ENCODE measurements around the gene ACAP1. TPM values are rescaled to one million over a fixed set of nuclear protein-coding genes. Genes with fewer than 3 reads are reported as not detected.
A peak's percentile ranks its signal among the peaks of the same experiment; 100 is the strongest.
"Not testable (repeated sequence)": the region's sequence is repeated elsewhere in the genome, so short reads cannot be mapped to it uniquely, and the experiment has no call there.

The ACAP1 gene
- total RNA-seq, 1 donor from 2014 or later, result not detected

DNA sequence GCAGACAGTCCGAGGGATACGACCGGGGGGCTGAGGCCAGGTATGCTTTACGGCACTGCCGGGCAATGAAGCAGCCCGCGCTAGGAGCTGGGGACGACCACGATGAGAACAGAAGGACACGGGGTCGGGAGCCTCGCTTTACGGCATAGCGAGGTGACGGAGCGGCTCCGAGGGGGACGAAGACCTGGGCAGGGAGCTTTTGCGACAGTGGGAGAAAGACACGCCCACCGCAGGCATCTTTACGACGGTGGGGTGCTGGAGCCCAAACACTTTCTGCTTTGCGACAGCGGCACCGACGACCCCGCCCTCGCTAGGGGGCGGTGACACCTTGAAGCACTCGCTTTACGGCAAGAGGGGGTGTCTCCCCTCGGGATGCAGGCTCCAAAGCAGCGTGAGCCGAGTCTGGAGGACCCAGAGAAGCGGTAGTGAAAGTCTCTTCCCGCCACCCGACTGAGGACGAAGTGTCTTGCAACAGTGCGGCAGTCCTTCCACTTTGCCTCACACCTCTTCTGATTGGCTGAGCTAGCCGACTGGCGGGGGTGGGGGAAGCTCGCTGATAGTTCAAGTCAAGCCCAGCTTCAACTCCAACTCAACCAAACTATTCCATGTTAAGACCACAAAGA, 6.8 kb upstream of the ACAP1 start:
- peak; percentile 94 for DNase-seq

- DNase-seq, result peak; percentile 67
Measured at GRCh38 chr17:7329997-7330637, 6.2 kb upstream of the ACAP1 start.

- DNase-seq, result no peak
Measured at GRCh38 chr17:7330638-7331015, 5.7 kb upstream of the ACAP1 start.

DNA sequence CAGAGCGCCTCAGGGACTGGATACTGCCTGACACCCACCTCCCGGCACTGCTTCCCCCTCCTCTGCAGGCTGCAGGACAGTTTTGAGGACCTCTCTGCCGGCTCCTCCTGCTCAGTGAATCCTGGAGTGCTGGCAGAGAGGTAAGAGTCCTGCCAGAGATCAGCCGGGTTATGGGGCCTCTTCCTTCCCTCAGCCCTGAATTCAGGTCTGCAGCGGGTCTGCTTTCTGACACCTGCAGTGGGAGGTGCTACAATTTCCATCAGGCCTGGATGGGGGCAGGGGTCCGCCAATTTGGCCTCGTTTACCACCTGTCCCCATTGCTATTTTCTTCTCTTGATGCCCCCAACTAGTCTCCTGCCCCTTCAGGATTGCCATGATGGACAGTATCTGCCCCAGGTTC, 4.2 kb upstream of the ACAP1 start:
- no peak for DNase-seq

GRCh38 chr17:7332600-7333069, 3.7 kb upstream of the ACAP1 start:
- not testable (repeated sequence) for DNase-seq

- no peak for DNase-seq
Measured at GRCh38 chr17:7334938-7335538, 1.3 kb upstream of the ACAP1 start.

DNA sequence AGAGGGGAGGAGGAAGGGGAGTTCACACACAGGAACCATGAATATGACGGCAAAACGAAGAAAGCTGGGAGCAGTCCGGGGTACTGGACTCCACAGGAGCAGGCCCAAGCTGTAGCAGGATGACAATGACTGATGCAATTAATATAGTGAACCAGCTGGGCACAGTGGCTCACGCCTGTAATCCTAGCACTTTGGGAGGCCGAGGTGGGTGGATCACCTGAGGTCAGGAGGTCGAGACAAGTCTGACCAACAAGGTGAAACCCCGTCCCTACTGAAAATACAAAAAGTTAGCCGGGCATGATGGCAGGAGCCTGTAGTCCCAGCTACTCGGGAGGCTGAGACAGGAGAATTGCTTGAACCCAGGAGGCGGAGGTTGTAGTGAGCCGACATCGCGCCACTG, 564 bp upstream of the ACAP1 start:
- DNase-seq, result not testable (repeated sequence)

DNA sequence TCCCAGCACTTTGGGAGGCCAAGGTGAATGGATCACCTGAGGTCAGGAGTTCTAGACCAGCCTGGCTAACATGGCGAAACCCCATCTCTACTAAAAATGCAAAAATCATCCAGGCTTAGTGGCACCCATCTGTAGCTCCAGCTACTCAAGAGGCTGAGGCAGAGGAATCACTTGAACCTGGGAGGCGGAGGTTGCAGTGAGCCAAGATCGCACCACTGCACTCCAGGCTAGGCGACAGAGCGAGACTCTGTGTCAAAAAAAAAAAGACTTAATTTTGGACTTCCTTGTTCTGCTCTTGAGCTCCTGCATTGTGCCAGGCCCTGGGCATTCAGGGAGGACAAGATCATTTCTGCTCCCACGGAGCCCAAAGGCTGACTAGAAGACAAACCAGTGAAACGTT, 1.3 kb downstream of the ACAP1 start:
- DNase-seq, result not testable (repeated sequence)

- no peak for DNase-seq
Measured at GRCh38 chr17:7340179-7340578, 3.9 kb downstream of the ACAP1 start.

- DNase-seq, result no peak
Measured at GRCh38 chr17:7341842-7342241, 5.5 kb downstream of the ACAP1 start.

- no peak for DNase-seq
Measured at GRCh38 chr17:7343250-7343649, 6.9 kb downstream of the ACAP1 start.

DNA sequence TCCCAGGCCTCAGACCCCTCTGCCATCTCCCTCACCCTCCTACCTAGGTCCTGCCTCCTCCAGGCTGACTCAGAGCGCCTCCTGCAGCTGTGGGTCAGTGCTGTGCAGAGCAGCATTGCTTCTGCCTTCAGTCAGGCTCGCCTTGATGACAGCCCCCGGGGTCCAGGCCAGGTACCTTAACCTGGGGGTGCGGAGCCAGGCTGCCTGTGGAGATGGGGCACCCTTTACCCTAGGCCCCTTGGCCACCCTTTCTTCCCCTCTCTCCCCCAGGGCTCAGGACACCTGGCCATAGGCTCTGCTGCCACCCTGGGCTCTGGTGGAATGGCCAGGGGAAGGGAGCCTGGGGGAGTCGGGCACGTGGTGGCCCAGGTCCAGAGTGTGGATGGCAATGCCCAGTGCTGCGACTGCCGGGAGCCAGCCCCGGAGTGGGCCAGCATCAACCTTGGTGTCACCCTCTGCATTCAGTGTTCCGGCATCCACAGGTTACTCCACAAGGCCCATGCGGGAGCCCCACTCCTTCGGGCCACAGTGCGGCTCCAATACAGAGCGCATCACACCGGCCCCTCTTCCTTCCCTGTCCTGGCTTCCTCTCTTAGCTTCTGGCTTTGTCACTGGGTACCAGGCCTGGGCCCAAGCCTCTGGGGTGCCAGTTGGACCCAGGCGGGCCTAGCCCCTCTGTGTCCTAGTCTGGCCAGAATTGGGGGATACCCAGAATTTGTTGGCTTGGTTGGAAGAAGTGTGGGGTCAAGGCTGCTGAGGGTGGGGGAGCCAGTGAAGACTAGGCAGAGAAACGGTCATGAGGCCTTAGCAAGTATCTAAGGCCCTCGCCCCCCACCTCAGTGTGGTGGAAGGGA, 10.7 kb downstream of the ACAP1 start:
- no peak for DNase-seq

DNA sequence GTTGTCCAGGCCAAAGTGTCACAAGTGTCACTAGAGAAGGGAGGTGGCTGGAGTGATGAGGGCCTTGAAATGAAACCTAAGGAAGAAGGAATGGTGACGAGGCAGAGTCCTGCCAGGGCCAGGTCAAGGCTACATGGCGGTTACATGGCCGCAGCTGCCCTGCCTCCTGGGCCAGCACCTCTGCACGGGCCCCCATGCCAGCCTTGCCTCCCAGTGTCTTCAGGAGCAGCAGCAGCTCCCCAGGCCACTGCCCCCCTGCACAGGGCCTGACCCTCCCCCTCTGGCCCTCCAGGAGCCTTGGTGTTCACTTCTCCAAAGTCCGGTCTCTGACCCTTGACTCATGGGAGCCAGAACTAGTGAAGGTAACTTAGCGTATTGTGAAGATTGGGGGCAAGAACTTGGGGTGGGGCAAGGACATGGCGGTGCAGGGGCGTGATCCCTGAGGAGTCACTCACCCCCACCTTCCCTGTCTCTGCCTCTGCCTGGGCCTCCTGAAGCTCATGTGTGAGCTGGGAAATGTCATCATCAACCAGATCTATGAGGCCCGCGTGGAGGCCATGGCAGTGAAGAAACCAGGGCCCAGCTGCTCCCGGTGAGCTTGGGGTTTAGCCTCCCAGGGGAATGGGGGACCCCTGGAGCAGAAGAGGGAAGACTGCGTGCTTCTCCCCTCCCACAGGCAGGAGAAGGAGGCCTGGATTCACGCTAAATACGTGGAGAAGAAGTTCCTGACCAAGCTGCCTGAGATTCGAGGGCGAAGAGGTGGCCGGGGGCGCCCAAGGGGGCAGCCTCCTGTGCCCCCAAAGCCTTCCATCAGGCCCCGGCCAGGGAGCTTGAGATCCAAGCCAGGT, 11.5 kb downstream of the ACAP1 start:
- DNase-seq, result no peak

GRCh38 chr17:7348478-7349242, 12.3 kb downstream of the ACAP1 start:
- DNase-seq, result no peak

DNA sequence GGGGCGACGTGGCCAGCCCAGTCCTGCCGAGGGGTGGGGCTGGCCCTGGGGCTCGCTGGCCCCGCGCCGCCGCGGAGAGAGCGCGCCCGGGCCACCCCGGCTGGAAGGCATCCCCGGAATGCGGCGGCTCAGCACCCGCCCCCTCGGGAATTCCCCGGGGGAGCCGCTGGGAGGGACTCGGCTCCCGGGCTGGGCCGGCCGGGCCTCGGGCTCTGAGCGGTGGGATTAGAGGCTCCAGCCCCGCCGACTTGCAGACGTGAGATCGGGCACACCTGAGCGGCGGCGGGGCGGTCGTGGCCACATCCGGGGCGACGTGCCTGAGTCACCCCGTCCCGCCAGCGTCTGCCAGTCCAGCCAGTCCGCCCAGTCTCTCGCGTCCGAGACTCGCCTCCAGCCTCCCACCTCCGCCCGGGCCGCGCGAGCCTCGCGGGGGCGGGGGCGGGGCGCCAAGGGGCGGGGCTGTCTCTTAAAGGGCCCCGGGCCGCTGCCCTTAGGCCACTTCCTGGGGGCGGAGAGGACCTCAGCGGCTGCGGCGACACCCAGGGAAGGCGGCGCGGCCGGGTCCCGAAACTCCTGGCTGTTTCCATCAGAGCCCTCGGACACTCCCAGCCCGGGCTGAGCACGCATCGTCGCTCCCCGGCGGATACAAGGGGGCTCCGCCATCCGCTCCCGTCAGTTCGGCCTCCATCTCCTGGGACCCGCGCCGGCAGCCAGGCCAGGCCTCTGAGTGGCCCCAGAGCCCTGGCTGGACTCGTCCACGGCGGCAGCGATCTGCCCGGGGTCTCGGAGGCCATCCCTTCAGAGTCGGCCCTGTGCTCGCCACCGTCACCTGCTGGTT, 15.6 kb downstream of the ACAP1 start, which contains the start of gene KCTD11:
TSS of gene KCTD11 (plus strand) at position 498 of the 838 bp plus-strand sequence.
- peak; percentile 81 for DNase-seq

GRCh38 chr17:7352503-7352889, 16.2 kb downstream of the ACAP1 start:
- DNase-seq, result no peak

- no peak for DNase-seq
Measured at GRCh38 chr17:7352910-7353635, 16.7 kb downstream of the ACAP1 start.

GRCh38 chr17:7354262-7354843, 18.0 kb downstream of the ACAP1 start:
- DNase-seq, result no peak

GRCh38 chr17:7355053-7355452, 18.7 kb downstream of the ACAP1 start, which contains the start of gene TMEM95:
Gene TMEM95, plus strand, starts transcription at chr17:7355156. Its CDS starts 49 bp downstream, at chr17:7355205.
- peak; percentile 22 for DNase-seq
